Cardiac septum (tissue), 1 donor: ENCODE results near the gene RPS6KA4. TPM values are rescaled to one million over a fixed set of nuclear protein-coding genes. Genes with fewer than 3 reads are reported as not detected.
"Not testable (repeated sequence)": the region's sequence is repeated elsewhere in the genome, so short reads cannot be mapped to it uniquely, and the experiment has no call there.

Experiments
- DNase-seq: peaks from one replicate; pipeline ENCODE4 v3.0.0-alpha.2; 2020; ENCODE audit warnings: low spot score
- intact Hi-C: fragments of 100-400 bp; cut with DNase I; formaldehyde crosslinking; loops from one replicate; pipeline ENCODE4 v1.14.0; 2022
- microRNA-seq: library from miRNA; unstranded; fragments of <30 nt; microRNA quantifications from one replicate; pipeline ENCODE4 v1.2.0, GENCODE V29; 2020
- total RNA-seq: library from RNA; stranded (reverse); fragmentation: NEBNext Ultra II Directional; extraction: Animal tissue kit (Norgen Biotek cat#: 25700); gene quantifications from one replicate; pipeline ENCODE4 v1.2.1, GENCODE V29; 2021
- donor health status: DM: no; HTN: no; CAD: no.

Gene RPS6KA4
- total RNA-seq, 1 donor from 2014 or later, result 15.4 TPM

DNA sequence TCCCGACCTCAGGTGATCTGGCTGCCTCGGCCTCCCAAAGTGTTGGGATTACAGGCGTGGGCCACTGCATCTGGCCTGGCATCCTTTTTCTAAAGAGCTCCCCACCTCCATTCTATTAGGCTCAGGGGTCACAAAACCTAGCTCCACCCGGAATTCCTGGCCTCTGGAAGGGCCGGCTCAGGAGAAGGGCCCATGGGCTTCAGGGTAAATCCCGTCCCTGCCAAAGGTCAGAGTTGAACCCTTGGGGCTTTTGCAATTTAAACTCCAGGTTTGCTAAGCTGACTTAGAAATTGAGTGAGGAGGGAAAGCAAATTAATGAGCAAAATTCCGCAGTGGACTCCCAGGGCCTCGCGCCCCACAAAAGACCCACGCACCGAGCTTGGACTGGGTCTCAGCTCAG, 48.3 kb downstream of the RPS6KA4 start:
- intact Hi-C loops, result no loop called here

GRCh38 chr11:64407630-64408029, 48.7 kb downstream of the RPS6KA4 start:
- intact Hi-C loops, result no loop called here
- DNase-seq, result no peak

More for the DNA sequence above, 48.3 kb downstream of the RPS6KA4 start:
- DNase-seq, result no peak

GRCh38 chr11:64409278-64409677, 50.3 kb downstream of the RPS6KA4 start:
- intact Hi-C loops, result no loop called here
- no peak for DNase-seq

DNA sequence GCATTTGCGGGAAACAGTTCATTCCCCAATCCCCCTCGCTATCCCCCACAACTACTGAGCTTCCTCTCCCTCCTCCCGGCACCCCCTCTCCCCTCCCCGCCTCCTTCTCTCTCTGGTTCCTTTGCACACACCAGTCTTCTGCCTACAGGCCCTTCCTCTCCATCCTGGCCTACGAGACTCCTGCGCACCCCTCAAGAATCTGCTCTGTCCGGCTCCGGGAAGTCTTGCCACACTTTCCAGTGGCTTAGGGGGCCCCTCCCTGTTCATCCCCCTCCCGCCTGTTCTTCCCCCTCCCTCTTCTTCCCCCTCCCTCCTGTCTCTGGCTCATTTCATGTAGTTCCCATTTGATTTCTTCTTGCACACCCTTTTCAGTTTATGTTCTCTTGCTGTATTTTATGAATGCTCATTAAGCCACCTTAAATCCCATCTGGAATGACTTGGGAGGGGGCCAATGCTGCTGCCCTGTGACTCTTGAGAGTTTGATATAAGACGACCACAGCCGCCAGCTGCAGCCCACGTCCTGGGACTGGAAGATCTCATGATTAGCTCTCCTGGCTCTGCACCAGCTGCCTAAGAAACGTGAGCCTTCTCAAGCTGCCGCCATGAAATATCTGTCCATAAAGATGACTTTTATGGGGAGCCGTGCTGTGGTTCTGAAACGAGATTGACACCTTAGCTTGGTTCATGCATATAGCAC, 50.9 kb downstream of the RPS6KA4 start:
- DNase-seq, result no peak
- intact Hi-C loops, result no loop called here

GRCh38 chr11:64410404-64410734, 51.4 kb downstream of the RPS6KA4 start:
- intact Hi-C loops, result no loop called here
- no peak for DNase-seq

GRCh38 chr11:64413417-64413816, 54.5 kb downstream of the RPS6KA4 start:
- intact Hi-C loops, result no loop called here
- no peak for DNase-seq

- DNase-seq, result no peak
- intact Hi-C loops, result no loop called here
Measured at GRCh38 chr11:64415286-64415685, 56.3 kb downstream of the RPS6KA4 start.

- intact Hi-C loops, result no loop called here
- no peak for DNase-seq
Measured at GRCh38 chr11:64415996-64416728, 57.2 kb downstream of the RPS6KA4 start.

DNA sequence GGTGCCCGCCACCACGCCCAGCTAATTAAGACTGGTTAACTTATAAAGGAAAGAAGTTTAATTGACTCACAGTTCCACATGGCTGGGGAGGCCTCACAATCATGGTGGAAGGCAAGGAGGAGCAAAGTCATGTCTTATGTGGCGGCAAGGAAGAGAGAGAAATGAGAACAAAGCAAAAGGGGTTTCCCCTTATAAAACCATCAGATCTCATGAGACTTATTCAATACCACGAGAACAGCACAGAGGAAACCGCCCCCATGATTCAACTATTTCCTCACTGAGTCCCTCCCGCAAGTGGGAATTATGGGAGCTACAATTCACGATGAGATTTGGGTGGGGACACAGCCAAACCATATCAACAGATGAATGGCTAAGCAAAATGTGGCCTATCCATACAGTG, 59.3 kb downstream of the RPS6KA4 start:
- intact Hi-C loops, DNase-seq: not testable (repeated sequence)

- intact Hi-C loops, result no loop called here
- no peak for DNase-seq
Measured at GRCh38 chr11:64419257-64419790, 60.4 kb downstream of the RPS6KA4 start.

- no peak for DNase-seq
- intact Hi-C loops, result no loop called here
Measured at GRCh38 chr11:64419818-64420485, 61.0 kb downstream of the RPS6KA4 start.

Small RNA genes within 50 kb of the gene (microRNA-seq; reads per million reads assigned to microRNA genes)
- gene MIR1237 (not detected), gene MIR7155 (not detected)

Other genes with a start within 250 kb of the RPS6KA4 start
- gene MACROD1, start 193.0 kb upstream of the RPS6KA4 start, total RNA-seq, result 86.2 TPM
- gene STIP1, start 173.0 kb upstream of the RPS6KA4 start, total RNA-seq, result 86.0 TPM
- 7.8 TPM for gene FERMT3, start 152.4 kb upstream of the RPS6KA4 start, total RNA-seq
- 49.7 TPM for gene TRPT1, start 133.0 kb upstream of the RPS6KA4 start, total RNA-seq
- gene NUDT22, start 132.9 kb upstream of the RPS6KA4 start, total RNA-seq, result 75.0 TPM
- gene DNAJC4, start 128.6 kb upstream of the RPS6KA4 start, total RNA-seq, result 51.9 TPM
- gene VEGFB, start 124.6 kb upstream of the RPS6KA4 start, total RNA-seq, result 261 TPM
- 57.8 TPM for gene FKBP2, start 118.1 kb upstream of the RPS6KA4 start, total RNA-seq
- gene PPP1R14B, start 112.2 kb upstream of the RPS6KA4 start, total RNA-seq, result 113 TPM
- 9.6 TPM for gene PLCB3, start 107.6 kb upstream of the RPS6KA4 start, total RNA-seq
- 45.9 TPM for gene BAD, start 74.5 kb upstream of the RPS6KA4 start, total RNA-seq
- 37.7 TPM for gene GPR137, start 73.3 kb upstream of the RPS6KA4 start, total RNA-seq
- gene KCNK4, start 67.9 kb upstream of the RPS6KA4 start, total RNA-seq, result not detected
- gene CATSPERZ, start 58.8 kb upstream of the RPS6KA4 start, total RNA-seq, result not detected
- gene ESRRA, start 53.6 kb upstream of the RPS6KA4 start, total RNA-seq, result 116 TPM
- 75.1 TPM for gene TRMT112, start 41.6 kb upstream of the RPS6KA4 start, total RNA-seq
- 208 TPM for gene PRDX5, start 41.0 kb upstream of the RPS6KA4 start, total RNA-seq
- gene CCDC88B, start 19.0 kb upstream of the RPS6KA4 start, total RNA-seq, result 6.3 TPM
- gene SLC22A11, start 196.8 kb downstream of the RPS6KA4 start, total RNA-seq, result not detected
- gene SLC22A12, start 232.1 kb downstream of the RPS6KA4 start, total RNA-seq, result not detected